Kidney capillary endothelial cell (primary cell): Measurements from ENCODE around the gene AK8.

Experiments used
- DNase-seq: peaks from one replicate; pipeline ENCODE4 v3.0.0-alpha.2; 2018; ENCODE audit warnings: low spot score

Gene AK8

GRCh38 chr9:132887181-132888120 lies 9.4 kb upstream of the AK8 start:
- no peak for DNase-seq

- no peak for DNase-seq
Measured at GRCh38 chr9:132886334-132886725, 8.2 kb upstream of the AK8 start.

GRCh38 chr9:132885720-132886333 lies 7.7 kb upstream of the AK8 start:
- DNase-seq, result no peak

- no peak for DNase-seq
Measured at GRCh38 chr9:132883349-132884294, 5.5 kb upstream of the AK8 start.

GRCh38 chr9:132882616-132883015 lies 4.5 kb upstream of the AK8 start:
- no peak for DNase-seq

- DNase-seq, result no peak
Measured at GRCh38 chr9:132881826-132882225, 3.7 kb upstream of the AK8 start.

GRCh38 chr9:132880324-132880661 lies 2.2 kb upstream of the AK8 start:
- DNase-seq, result no peak

- DNase-seq, result no peak
Measured at GRCh38 chr9:132879457-132880323, 1.6 kb upstream of the AK8 start.

- DNase-seq, result no peak
Measured at GRCh38 chr9:132878695-132879456, 792 bp upstream of the AK8 start, which contains the start of gene SPACA9. SPACA9 (plus strand) TSS chr9:132878898; CDS start chr9:132883948, 5,050 bp downstream.

- no peak for DNase-seq
Measured at GRCh38 chr9:132877458-132877823, 643 bp downstream of the AK8 start.

GRCh38 chr9:132876849-132877248 lies 1.2 kb downstream of the AK8 start:
- DNase-seq, result no peak

GRCh38 chr9:132875159-132875558 lies 2.9 kb downstream of the AK8 start:
- DNase-seq, result no peak

GRCh38 chr9:132873403-132873802 lies 4.7 kb downstream of the AK8 start:
- no peak for DNase-seq

GRCh38 chr9:132869266-132869665 lies 8.8 kb downstream of the AK8 start:
- no peak for DNase-seq

GRCh38 chr9:132866898-132867297 lies 11.2 kb downstream of the AK8 start:
- no peak for DNase-seq

- DNase-seq, result no peak
Measured at GRCh38 chr9:132864691-132865090, 13.4 kb downstream of the AK8 start.

- no peak for DNase-seq
Measured at GRCh38 chr9:132864277-132864676, 13.8 kb downstream of the AK8 start.

GRCh38 chr9:132863096-132863495 lies 15.0 kb downstream of the AK8 start:
- no peak for DNase-seq

GRCh38 chr9:132862533-132862932 lies 15.6 kb downstream of the AK8 start:
- no peak for DNase-seq

GRCh38 chr9:132861666-132862065 lies 16.4 kb downstream of the AK8 start:
- no peak for DNase-seq

GRCh38 chr9:132858751-132859150 lies 19.3 kb downstream of the AK8 start:
- no peak for DNase-seq
